GM20000 (cell line): ENCODE measurements around the gene DNAI2.

Experiments used
- DNase-seq: peaks from one replicate; pipeline ENCODE4 v3.0.0; 2012; ENCODE audit warnings: low spot score
- CTCF ChIP-seq: IDR thresholded peaks from 2 replicates; pipeline ENCODE4 v1.5.1; 2012; ENCODE audit warnings: mild to moderate bottlenecking, control low read depth; ENCODE audit errors: extremely low read depth, missing control alignments

Gene DNAI2

GRCh38 chr17:74359916-74360315 is 85.9 kb downstream of the DNAI2 start:
- TF ChIP-seq CTCF = no peak
- no peak for DNase-seq

- no peak for TF ChIP-seq CTCF
- DNase-seq = no peak
Observed at GRCh38 chr17:74360899-74361229, 86.8 kb downstream of the DNAI2 start.

- peak; percentile 73 for DNase-seq
- peak; percentile 48 for TF ChIP-seq CTCF
Observed at GRCh38 chr17:74361230-74362068, 87.4 kb downstream of the DNAI2 start, which contains the start of gene BTBD17. Gene BTBD17 (minus strand): TSS chr17:74361868. CDS start chr17:74361819, 49 bp downstream.

- DNase-seq = no peak
- TF ChIP-seq CTCF = no peak
Observed at GRCh38 chr17:74362069-74362405, 88.0 kb downstream of the DNAI2 start.

GRCh38 chr17:74362810-74363498 is 88.9 kb downstream of the DNAI2 start:
- no peak for TF ChIP-seq CTCF
- DNase-seq = no peak
